DND-41 (cell line): ENCODE results near the gene PRKCE.

Experiments
- EZH2 ChIP-seq: IDR thresholded peaks from 3 replicates; pipeline ENCODE4 v1.6.1; 2012; ENCODE audit warnings: borderline replicate concordance, low read depth, mild to moderate bottlenecking, moderate library complexity, low read length, inconsistent platforms; ENCODE audit not compliant: severe bottlenecking
- TF ChIP-seq, protein P1 (sequence below): IDR thresholded peaks from 2 replicates; pipeline ENCODE4 v1.5.1; 2012; ENCODE audit warnings: borderline replicate concordance, low read length, moderate library complexity, mild to moderate bottlenecking; ENCODE audit not compliant: poor library complexity, severe bottlenecking; ENCODE audit errors: extremely low read depth

DNA sequence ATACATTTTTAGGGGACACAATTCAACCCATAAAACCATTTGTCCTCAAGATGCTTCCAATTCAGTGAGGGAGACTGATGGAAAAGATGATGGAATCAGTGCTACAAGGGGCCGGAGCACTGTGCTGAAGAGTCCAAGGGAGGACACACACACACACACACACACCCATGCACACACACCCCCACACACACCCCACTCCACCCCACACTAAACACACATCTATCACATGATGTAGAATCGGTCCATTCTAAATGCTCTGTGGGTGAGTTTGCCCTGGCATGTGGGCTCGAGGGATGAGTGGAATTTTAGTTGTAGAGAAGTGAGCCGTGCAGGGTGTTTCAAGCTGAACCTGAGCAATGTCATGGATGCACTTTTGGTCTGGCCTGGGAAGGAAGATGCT lies 41.1 kb downstream of the PRKCE start:
- TF ChIP-seq, protein P1, sequence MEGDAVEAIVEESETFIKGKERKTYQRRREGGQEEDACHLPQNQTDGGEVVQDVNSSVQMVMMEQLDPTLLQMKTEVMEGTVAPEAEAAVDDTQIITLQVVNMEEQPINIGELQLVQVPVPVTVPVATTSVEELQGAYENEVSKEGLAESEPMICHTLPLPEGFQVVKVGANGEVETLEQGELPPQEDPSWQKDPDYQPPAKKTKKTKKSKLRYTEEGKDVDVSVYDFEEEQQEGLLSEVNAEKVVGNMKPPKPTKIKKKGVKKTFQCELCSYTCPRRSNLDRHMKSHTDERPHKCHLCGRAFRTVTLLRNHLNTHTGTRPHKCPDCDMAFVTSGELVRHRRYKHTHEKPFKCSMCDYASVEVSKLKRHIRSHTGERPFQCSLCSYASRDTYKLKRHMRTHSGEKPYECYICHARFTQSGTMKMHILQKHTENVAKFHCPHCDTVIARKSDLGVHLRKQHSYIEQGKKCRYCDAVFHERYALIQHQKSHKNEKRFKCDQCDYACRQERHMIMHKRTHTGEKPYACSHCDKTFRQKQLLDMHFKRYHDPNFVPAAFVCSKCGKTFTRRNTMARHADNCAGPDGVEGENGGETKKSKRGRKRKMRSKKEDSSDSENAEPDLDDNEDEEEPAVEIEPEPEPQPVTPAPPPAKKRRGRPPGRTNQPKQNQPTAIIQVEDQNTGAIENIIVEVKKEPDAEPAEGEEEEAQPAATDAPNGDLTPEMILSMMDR, result no peak
- no peak for TF ChIP-seq EZH2
